ENCODE measurements around the gene SLC22A14. TPM values are rescaled to one million over a fixed set of nuclear protein-coding genes. Genes with fewer than 3 reads are reported as not detected.
A peak's percentile ranks its signal among the peaks of the same experiment; 100 is the strongest.
"Not testable (repeated sequence)": the region's sequence is repeated elsewhere in the genome, so short reads cannot be mapped to it uniquely, and the experiment has no call there.

SLC22A14 gene
- total RNA-seq, 4 donors from 2014 or later, result 0.13 TPM; not detected in 3

DNA sequence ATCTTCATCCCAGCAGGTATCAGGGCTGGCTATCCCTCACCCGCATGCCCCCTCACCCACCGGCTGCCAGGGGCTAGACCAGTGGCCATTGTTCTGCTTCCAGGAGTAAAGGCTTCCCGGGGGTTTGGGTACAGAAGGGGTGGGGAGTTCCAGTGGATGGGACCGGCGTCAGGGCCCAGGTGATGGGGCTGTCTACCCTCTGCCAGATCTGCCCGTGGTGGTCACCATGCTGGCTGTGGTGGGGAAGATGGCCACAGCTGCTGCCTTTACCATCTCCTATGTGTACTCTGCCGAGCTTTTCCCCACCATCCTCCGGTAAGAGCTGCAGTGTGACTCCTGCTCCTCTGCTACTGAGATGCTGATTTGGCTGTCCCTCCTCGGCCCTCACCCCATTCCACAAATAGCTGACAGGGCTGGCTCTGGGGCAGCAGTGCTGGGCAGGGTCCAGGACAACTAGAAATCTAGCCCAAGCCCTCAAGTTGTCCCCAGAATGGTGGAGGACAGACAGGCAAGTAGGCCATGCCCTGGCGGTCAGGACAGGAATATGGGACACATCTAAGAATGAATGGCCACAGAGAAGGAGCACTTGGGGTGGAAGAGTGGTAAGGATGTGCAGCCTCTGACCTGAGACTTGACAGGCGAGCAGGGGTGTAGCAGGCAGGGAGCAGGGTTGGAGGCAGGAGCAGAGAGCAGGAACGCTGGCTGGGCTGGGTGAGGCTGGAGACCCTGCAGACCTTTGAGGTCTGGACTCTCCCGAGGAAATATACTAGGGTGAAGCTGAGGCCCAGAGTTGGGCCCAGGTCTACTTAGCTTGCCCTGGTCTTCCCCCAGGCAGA, 5.8 kb upstream of the SLC22A14 start:
- TF ChIP-seq POLR2A (IDR thresholded peaks at IDR 0.05), result no peak
- no peaks in the 10 kb centered on the region for H3K4me1 ChIP-seq
- peaks cover 0 to 41% of the 10 kb centered on the region in 2 donors for H3K36me3 ChIP-seq
- no peak for ATAC-seq
- no peak overlapping the region for H3K27ac ChIP-seq
- no peak overlapping the region for H3K4me3 ChIP-seq
- no peaks in the 10 kb centered on the region for H3K9me3 ChIP-seq
- no peaks in the 10 kb centered on the region for H3K27me3 ChIP-seq
- WGBS, 2 donors (ENCODE audit: low coverage in 1 of 2), result 78 to 100% methylated on average over 2 to 4 of the region's 13 CpGs

DNA sequence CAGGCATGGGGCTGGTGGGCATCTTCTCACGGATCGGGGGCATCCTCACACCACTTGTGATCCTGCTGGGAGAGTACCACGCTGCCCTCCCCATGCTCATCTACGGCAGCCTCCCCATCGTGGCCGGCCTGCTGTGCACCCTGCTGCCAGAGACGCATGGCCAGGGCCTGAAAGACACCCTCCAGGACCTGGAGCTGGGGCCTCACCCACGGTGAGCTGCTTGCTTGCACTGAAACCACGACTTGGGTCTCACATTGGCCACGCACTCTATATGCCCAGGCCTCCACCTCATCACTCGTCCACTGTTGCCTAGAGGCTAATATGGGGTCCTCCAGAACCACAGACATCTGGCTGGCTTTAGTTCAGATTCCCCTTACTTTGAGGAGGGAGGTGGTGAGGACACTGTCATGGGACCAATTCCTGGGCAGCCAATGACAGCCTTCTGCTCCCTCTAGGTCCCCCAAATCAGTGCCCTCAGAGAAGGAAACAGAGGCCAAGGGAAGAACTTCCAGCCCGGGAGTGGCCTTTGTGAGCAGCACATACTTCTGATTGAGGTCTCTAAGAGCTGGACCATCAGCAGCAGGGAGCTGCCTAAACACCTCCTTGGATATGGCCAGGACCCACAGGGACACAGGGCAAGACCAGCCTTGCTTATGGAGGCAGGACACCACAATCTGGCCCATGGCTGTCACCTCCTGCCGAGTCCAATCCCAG, 5.0 kb upstream of the SLC22A14 start:
- no peak for ATAC-seq
- 67 to 90% methylated on average over 1 to 4 of the region's 13 CpGs for WGBS, 2 donors (ENCODE audit: low coverage in 1 of 2)
- Histone ChIP-seq H3K27me3 (no peaks in the 10 kb centered on the region), H3K27ac (no peak overlapping the region), H3K36me3 (peaks cover 0 to 41% of the 10 kb centered on the region in 2 donors), H3K4me3 (no peak overlapping the region), H3K9me3 (no peaks in the 10 kb centered on the region), H3K4me1 (no peaks in the 10 kb centered on the region)
- TF ChIP-seq EP300 (IDR thresholded peaks at IDR 0.05) (no peak), POLR2AphosphoS5 (IDR thresholded peaks at IDR 0.05) (no peak), POLR2A (IDR thresholded peaks at IDR 0.05) (no peak)
- TF ChIP-seq, protein P1, sequence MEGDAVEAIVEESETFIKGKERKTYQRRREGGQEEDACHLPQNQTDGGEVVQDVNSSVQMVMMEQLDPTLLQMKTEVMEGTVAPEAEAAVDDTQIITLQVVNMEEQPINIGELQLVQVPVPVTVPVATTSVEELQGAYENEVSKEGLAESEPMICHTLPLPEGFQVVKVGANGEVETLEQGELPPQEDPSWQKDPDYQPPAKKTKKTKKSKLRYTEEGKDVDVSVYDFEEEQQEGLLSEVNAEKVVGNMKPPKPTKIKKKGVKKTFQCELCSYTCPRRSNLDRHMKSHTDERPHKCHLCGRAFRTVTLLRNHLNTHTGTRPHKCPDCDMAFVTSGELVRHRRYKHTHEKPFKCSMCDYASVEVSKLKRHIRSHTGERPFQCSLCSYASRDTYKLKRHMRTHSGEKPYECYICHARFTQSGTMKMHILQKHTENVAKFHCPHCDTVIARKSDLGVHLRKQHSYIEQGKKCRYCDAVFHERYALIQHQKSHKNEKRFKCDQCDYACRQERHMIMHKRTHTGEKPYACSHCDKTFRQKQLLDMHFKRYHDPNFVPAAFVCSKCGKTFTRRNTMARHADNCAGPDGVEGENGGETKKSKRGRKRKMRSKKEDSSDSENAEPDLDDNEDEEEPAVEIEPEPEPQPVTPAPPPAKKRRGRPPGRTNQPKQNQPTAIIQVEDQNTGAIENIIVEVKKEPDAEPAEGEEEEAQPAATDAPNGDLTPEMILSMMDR (IDR thresholded peaks at IDR 0.05), result no peak

DNA sequence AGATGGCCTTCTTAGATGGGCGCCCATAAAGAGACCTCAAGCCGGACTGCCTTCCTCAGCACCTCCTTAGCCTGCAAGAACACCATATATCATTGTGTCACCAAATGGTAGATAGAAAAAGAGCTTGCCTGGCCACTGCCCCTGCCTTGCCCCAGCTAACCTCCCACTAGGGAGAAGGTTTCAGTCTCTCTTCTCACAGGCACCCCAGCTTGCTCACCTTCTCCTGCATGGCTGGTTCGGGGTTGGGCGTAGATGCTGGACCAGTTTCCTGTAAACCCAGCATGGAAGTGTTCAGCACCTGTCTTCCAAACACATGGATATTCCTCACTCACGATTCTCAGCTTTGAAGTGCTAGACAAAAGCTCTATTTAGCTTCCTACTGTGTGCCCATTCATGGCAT, 3.3 kb upstream of the SLC22A14 start:
- Histone ChIP-seq H3K9me3 (no peaks in the 10 kb centered on the region), H3K27ac (no peak overlapping the region), H3K36me3 (peaks cover 0 to 41% of the 10 kb centered on the region in 2 donors), H3K4me3 (no peak overlapping the region), H3K4me1 (no peaks in the 10 kb centered on the region), H3K27me3 (no peaks in the 10 kb centered on the region)
- ATAC-seq, result no peak
- WGBS, 2 donors (ENCODE audit: low coverage in 1 of 2), result 83 to 87% methylated on average over 4 of the region's 5 CpGs
- no peak for TF ChIP-seq POLR2AphosphoS5 (IDR thresholded peaks at IDR 0.05)
- TF ChIP-seq EP300 (IDR thresholded peaks at IDR 0.05), result no peak
- no peak for TF ChIP-seq POLR2A (IDR thresholded peaks at IDR 0.05)
- TF ChIP-seq, protein P1 (IDR thresholded peaks at IDR 0.05), result no peak

DNA sequence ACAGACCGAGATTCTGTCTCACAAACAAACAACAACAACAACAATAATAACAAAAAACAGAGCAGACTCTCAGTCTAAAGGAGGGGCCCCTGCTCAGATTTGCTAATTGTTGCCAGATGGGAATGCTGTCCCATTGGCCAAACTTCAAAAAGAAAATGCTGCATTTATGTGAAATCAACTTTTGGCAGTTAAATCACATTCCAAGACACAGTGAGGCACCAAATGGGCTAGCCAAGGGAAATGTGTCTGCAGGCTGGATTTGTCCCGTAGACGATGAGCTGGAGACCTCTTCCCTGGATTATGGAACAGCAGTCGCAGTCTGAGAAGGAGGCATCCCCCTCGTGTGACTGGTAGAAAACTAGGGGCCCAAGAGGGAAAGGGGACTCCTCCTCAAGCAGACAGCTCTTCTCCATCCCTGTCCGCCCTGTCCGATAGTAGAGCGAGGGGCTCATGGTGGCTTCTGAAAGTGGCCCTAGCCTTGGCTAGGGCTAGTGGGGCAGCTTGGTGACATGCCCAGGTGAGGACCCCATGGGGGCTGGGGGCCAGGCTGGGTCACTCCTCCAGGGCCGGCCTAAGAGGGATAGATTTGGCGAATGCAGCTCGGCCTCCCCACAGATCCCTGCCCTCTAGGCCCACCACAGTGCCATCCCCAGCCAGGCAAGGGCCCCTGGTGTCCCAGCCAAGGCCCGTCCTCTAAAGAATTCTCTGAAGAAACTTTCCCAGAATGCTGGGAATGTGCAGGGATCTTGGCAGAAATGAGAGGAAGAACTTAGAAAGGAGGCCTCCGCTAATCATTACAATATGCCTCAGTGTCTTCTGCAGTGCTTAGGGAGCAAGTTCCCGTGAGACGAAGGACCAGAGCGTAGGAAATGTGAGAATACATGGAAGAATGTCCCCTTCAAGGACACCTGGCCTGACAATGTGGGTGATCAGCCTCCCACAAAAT, 2.0 kb downstream of the SLC22A14 start:
- H3K36me3 ChIP-seq, result no peaks in the 10 kb centered on the region
- peak; percentile 28 for ATAC-seq
- H3K27ac ChIP-seq, result no peak overlapping the region
- H3K9me3 ChIP-seq, result no peaks in the 10 kb centered on the region
- no peaks in the 10 kb centered on the region for H3K4me1 ChIP-seq
- 46 to 72% methylated on average over 5 to 9 of the region's 16 CpGs for WGBS, 2 donors (ENCODE audit: low coverage in 1 of 2)
- H3K27me3 ChIP-seq, result no peaks in the 10 kb centered on the region
- TF ChIP-seq, protein P1 (IDR thresholded peaks at IDR 0.05), result no peak
- TF ChIP-seq POLR2A (IDR thresholded peaks at IDR 0.05), result no peak
- no peak for TF ChIP-seq EP300 (IDR thresholded peaks at IDR 0.05)
- no peak for TF ChIP-seq POLR2AphosphoS5 (IDR thresholded peaks at IDR 0.05)
- no peak overlapping the region for H3K4me3 ChIP-seq

DNA sequence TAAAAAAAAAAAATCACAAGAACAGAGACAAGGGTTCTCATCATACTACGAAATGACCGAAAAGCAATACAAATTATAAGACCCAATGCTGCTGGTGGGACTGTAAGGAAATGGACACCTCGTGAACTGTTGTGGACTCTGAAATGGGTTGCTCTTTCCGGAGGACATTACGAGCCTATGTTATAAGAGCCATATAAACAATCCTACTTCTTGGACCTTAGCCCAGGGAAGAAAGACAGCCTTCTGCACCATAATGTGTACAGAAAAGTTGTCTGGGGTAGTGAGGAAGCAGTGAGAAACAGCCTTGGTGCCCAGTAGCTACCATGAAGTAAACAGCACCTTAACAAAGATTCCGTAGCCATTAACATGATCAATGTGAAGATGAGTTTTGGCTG, 2.7 kb downstream of the SLC22A14 start:
- TF ChIP-seq POLR2AphosphoS5 (IDR thresholded peaks at IDR 0.05) (no peak), EP300 (IDR thresholded peaks at IDR 0.05) (no peak), POLR2A (IDR thresholded peaks at IDR 0.05) (no peak)
- TF ChIP-seq, protein P1 (IDR thresholded peaks at IDR 0.05), result no peak
- Histone ChIP-seq H3K4me3 (no peak overlapping the region), H3K36me3 (no peaks in the 10 kb centered on the region), H3K9me3 (no peaks in the 10 kb centered on the region), H3K4me1 (no peaks in the 10 kb centered on the region), H3K27me3 (no peaks in the 10 kb centered on the region), H3K27ac (no peak overlapping the region)
- no peak for ATAC-seq
- 41 to 78% methylated on average over 2 to 6 of the region's 6 CpGs for WGBS, 2 donors (ENCODE audit: low coverage in 1 of 2)

DNA sequence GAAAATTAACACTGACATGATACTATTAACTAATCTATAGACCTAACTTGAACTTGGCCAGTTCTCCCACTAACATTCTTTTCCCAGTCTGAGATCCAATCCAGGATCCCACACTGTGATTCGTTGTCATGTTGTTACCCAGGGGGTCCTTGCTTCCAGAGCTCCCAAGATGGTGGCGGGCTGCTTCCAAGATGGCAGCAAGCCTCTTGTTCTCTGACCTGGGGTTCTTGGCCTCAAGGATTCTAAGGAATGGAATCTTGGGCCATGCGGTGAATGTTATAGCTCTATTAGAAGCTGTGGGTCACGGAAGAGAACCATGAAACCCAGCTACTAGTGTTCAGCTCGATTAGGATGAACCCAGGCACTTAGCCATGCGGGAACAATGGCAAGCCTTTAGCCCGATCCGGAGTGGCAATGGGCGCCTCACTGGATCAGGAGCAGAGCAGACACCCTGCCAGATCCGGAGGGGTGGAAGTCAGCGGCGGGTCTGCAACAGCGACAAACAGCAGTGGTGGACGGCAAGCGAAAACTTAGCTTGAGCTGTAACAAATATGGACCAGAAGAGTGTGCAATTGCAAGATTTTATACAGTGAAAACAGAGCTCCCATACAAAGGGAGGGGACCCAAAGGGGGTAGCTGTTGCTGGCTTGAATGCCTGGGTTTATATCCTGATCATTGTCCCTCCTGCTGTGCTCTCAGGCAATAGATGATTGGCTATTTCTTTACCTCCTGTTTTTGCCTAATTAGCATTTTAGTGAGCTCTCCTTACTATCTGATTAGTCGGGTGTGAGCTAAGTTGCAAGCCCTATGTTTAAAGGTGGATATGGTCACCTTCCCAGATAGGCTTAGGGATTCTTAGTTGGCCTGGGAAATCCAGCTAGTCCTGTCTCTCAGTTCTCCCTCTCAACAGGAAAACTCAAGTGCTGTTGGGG, 7.5 kb downstream of the SLC22A14 start:
- ATAC-seq, H3K9me3 ChIP-seq, H3K4me1 ChIP-seq, H3K27ac ChIP-seq, H3K36me3 ChIP-seq, H3K4me3 ChIP-seq, H3K27me3 ChIP-seq: not testable (repeated sequence)
- WGBS, 2 donors (ENCODE audit: low coverage in 1 of 2), result 88 to 100% methylated on average over 2 to 12 of the region's 16 CpGs

DNA sequence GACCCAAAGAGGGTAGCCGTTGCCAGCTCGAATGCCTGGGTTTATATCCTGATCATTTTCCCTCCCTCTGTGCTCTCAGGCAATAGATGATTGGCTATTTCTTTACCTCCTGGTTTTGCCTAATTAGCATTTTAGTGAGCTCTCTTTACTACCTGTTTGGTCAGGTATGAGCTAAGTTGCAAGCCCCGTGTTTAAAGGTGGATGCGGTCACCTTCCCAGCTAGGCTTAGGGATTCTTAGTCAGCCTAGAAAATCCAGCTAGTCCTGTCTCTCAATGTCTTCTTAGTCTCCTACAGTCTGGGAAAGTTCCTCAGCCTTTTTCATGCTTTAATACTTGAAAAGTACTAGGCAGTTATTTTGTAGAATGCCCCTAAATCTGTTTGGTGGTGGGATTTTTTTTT, 15.0 kb downstream of the SLC22A14 start:
- WGBS, 2 donors (ENCODE audit: low coverage in 1 of 2), result 73 to 90% methylated on average over 3 to 4 of the region's 4 CpGs
- not testable (repeated sequence) for H3K27me3 ChIP-seq, H3K4me1 ChIP-seq, H3K9me3 ChIP-seq, ATAC-seq, H3K36me3 ChIP-seq, H3K4me3 ChIP-seq, H3K27ac ChIP-seq

Data from gastroesophageal sphincter (tissue), 4 donors.